H54 (cell line): Measurements from ENCODE around the gene DGKB.

Experiments
- DNase-seq: peaks from one replicate; pipeline ENCODE4 v3.0.0; 2011; ENCODE audit warnings: low spot score, mixed read lengths; ENCODE audit not compliant: insufficient read length
- FAIRE-seq: peaks from 3 replicates; lab custom pipeline; 2011; peaks lifted over from hg19 to GRCh38; lab: Jason Lieb, UNC
- POLR2A ChIP-seq: IDR thresholded peaks from 2 replicates; pipeline ENCODE4 v1.6.1; 2011; ENCODE audit warnings: low read depth, mild to moderate bottlenecking, low read length

The DGKB gene

DNA sequence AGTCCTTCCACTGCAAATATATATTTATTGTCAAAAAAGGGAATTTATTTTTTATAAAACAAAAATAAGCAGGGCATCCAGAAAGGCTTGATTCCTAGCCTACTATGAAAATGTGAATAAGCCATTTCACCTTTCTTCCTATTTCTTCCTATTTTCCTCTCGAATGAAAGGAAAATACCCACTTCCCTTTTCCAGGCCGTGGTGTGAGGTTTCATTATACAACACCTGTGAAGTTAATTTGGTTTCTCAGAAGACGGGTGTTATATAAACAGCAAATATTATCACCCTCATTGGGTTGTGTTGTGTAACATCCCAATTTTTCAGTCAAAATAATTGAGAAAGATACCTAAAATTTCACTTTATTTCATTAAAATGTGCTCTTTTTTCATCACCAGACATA is 214.3 kb downstream of the DGKB start:
- DNase-seq, result no peak
- peak; percentile 62 for FAIRE-seq
- no peak for TF ChIP-seq POLR2A

DNA sequence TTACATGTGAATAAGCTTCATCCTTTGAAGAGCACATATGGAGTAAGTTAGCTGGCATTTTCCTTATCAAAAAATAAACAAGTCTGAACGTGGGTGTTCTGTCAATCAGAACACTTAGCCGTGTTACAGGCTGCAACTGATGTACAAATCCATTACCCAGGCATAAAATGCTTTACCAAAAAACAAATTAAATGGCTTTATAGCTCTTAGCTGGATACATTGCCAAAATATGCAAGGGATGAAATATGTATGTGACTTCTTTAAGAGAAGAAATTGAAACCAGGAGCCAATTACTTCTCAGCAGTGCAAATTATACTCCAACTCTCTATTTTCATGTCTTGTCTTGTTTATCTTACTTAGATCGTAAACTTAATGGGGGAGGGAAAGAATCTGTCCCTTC is 214.8 kb downstream of the DGKB start:
- no peak for DNase-seq
- TF ChIP-seq POLR2A, result no peak
- peak; percentile 85 for FAIRE-seq

DNA sequence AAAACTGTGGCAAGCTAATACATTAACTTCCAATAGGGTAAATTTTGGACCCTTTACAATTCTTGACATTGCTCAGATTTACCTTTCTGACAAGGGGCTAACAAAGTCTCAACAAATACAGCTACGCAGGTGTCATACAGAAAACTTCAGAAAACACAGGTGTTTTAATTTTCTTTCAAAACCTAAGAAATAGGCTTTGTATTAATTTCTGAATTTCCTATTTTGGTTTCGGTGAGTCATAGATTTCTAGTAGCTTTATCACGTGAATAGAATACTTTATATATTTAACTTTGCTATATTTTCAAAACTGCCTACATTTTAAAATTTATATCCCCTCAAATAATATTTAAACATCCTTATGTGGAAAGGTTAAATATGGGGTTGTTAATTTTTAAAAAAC is 215.3 kb downstream of the DGKB start:
- no peak for TF ChIP-seq POLR2A
- DNase-seq (no peak), FAIRE-seq (peak; percentile 15)

DNA sequence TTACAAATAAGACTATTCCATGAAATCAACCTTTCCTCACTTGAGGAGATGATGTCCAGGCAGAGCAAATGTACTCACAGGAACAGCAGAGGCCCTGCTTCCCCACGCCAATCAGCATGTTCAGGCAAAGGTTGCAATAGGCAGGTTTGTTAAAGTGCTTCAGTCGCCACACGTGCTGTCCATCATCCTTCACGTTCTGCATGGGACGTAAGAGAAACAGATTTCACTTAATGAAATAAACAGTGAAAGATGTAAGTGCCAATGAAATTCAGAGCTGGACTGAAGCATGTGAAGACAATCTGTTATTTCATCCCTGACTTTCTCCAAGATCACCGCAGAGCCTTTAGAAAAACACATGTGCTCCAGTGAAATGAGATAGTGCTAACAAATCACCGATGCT is 217.4 kb downstream of the DGKB start:
- FAIRE-seq (peak; percentile 64), DNase-seq (no peak)
- TF ChIP-seq POLR2A, result no peak

DNA sequence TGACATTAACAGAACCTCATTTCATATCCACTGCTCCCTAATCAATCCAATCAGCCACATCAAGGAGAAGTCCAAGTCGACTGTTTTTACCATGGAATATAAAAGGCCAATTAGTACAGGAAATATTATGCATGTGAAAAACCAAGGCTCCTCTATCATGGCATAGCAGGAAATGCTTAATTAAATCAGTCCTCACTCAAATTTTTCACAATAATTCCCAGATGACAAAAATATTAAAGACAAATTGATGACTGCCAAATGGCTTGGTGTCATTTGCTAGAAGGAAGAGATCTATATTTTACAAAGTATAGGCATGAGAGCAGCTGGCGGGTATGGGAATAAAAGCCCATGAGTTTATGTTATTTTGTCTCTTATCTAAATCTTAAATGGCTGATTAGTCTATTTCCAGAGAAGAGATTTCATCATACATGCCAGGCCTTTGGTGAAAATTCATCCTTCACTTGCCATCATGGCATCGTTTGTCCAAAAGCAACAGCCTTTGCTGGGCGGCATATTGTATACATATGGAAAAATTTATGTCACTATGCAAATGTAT is 219.6 kb downstream of the DGKB start:
- FAIRE-seq (no peak), DNase-seq (no peak)
- no peak for TF ChIP-seq POLR2A

DNA sequence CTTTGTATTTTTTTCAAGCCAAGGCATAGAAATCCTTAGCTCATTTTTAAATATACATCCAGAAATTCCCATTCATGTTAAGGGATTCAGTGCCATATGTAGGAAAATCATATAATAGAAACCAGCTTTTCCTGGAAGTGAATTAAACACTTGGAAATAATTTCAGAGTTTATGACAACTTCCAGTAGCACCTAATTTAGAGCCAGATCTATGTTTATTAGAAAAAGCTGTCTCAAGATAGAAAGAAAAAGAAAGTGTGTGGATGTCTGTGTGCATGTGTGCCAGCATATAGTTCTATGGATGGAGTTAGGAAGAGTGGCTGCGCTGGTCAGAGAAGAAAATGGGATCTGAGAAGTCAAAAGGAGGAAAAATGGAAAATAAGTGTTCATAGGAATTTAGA is 225.7 kb downstream of the DGKB start:
- FAIRE-seq (no peak), DNase-seq (no peak)
- TF ChIP-seq POLR2A, result no peak

DNA sequence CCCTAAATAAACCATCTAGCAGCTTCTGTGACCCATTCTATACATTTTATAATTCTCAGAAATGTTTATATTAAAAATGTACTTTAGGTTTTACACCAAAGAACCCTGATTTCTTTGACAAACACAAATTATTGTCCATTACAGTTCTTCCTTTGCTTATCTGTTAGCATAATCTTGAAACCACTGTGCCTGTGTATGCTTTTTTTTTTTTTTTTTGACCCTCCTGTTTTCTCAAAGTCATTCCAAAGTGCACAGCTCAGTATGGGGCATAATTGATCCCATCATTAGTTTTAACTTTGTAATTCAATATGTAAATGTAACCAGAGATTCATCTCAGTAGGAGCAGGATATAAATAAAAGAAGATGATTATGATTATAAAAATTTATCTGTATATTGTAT is 229.3 kb downstream of the DGKB start:
- no peak for DNase-seq
- no peak for TF ChIP-seq POLR2A
- FAIRE-seq, result no peak

DNA sequence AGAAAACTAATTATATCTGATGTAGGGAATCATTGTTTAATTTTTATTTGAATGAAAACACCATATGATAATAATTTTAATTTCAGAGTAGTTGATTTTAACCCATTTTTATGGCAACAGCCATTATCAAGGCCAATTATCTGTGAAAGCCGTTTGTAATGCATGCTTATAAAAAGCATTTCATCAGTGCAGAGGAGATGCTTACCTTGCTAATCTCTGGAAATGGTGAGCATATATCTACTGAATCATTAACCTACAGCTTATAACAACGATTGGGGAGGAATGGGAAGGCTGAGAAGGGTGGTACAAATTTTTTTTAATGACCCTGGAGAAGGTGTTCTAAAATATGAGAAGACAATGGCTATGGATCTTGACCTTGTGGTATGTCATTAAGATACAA is 235.6 kb downstream of the DGKB start:
- FAIRE-seq, result no peak
- DNase-seq, result no peak
- no peak for TF ChIP-seq POLR2A

DNA sequence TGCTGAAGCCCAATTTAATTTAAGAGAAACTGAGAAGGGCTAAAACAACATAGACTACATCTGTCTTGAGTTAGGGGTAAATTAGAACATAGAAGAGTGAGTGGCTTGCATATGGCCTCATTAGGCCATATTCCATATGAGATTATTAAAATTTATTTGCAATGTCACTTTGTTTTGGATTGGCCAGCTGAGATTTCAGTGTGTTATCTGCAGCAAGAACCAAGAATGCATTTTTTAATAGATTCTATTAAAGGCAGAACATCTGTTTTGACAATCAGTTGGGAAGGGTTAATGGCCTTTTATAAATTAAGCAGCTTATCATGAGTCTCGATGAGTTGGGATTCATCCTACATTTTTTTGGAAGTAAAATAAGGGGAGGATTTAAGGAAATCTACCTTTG is 236.2 kb downstream of the DGKB start:
- DNase-seq (no peak), FAIRE-seq (no peak)
- TF ChIP-seq POLR2A, result no peak

DNA sequence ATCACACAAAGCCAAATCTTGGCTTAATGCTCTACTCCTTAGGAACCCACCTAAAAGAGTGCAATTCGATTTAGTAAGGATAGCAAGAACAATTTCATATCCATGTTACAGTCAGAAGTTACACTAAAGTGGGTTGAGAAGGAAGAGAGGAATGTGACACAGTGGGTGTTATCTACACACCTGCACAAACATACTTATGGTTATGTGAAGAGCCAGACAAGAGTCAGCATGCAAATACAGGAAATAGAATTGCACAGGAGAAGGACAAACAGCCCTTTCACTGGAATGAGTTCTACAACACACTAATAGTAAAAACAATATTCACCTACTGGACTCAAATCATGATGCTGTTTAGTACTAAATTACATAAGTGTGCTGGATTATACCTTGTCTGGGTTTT is 262.8 kb downstream of the DGKB start:
- no peak for TF ChIP-seq POLR2A
- no peak for DNase-seq
- FAIRE-seq, result peak; percentile 15

DNA sequence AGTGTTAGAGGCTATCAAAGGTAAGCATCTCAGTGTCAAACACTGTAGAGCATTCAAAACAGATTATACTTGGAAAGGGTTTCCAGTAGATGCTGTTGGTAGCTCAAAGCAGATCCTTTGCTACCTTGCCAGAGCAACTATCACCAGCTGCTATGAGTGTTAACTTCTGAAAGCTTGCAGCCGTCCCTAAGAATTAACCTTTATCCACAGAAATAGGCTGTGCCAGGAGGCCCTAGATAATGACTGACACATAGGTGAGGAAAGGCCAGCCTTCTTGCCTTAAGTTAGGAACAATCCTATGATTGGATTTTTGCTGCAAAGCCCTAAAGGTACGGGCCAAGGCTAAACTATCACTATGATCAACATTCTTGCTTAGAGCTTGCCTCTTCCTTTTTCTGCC is 263.2 kb downstream of the DGKB start:
- no peak for TF ChIP-seq POLR2A
- FAIRE-seq, result peak; percentile 45

DNA sequence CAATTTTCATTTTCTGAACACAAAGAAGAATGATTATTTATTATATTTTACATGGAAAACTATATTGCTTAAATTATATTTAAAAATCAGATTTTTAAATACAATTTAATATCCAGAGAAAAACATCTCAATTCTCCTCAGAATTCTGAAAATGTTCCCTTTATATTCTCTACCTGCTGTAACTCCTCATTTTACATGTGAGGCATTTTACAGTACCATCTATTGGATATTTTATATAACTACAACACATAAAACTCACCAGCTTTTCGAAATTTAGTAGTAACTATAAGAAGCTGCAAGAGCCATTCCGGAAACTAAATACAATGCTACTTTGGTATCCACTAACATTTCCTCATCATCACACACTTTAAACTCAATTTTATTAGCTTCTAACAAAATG is 264.6 kb downstream of the DGKB start:
- FAIRE-seq (peak; percentile 27), DNase-seq (no peak)
- no peak for TF ChIP-seq POLR2A

More for the DNA sequence above, 263.2 kb downstream of the DGKB start:
- DNase-seq, result no peak

DNA sequence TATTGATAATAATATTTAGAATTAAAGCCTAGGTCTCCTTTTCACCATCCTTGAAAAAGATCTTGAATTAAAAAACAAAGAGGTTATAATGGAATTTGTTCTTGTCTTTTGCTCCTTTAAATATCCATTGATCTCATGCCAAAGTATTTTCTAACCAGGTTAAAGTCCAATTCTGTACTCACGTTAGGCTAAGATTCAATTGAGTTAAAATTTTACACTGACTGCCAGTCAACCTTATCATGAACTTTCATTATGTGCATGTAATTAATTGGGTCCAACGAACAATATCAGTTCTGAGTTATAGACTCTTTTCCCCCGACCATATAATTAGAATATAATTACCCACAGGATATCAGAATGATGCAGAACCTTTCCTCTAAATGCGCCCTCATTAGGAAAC is 266.6 kb downstream of the DGKB start:
- TF ChIP-seq POLR2A, result no peak
- DNase-seq (no peak), FAIRE-seq (no peak)

DNA sequence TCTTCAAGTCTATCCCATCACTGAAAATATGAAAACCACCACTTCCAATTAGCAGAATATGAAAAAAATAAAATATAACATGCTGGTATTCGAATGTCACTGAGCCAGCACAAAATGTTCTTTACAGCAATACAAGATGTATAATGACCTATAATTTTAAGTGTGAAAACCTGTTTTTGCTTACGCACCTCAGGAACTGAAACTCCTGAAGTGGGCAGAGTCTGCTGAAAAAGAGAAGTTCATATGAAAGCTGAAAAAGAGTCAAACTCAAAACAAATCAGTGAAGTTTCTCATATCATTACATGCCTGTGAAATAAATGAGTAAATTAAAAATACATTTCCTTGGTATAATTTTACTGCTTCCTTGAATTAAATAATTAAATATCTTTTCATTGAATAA is 272.5 kb downstream of the DGKB start:
- no peak for FAIRE-seq
- no peak for TF ChIP-seq POLR2A
- no peak for DNase-seq

DNA sequence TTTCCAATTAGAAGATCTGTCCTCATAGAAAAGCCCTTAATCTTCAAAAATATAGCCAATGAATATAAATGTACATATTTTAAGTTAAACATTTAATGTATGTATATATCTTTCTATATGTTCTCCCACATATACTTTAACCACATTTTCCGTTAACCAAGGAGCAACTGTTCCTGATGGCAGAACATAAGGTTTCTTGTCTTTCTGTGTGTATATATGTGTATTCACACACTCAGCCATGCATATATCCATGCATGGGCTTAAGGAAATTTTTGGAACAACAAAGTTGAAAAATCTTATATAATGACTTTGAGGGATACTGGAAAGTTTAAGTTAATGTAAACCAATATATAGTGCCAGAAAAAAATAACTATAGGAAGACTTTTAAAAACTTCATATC is 274.0 kb downstream of the DGKB start:
- FAIRE-seq (no peak), DNase-seq (no peak)
- TF ChIP-seq POLR2A, result no peak

DNA sequence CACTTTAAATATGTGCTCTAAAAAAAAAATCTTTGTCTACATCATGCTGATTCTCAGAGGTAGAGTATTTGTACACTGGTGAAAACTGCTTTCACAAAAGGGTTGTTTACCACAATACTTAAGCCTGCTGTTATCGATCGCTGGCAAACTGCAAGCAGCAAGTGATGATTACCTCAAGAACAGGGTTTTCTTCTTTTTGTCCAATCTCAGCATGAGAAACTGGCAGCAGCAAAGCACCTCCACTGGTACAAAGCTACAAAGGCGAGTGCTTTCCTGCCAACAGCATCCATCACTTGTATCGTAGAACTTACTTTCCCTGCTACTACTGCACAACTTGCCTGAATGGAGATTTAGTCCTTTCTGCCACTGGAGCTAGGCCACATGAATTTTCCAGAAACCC is 276.5 kb downstream of the DGKB start:
- DNase-seq (no peak), FAIRE-seq (peak; percentile 81)
- no peak for TF ChIP-seq POLR2A
